Spleen (tissue), 7 donors: Measurements from ENCODE around the gene SYNDIG1.

Experiments
- CTCF ChIP-seq, 11 experiments: fragments of 200-600 bp in 7 of 11; fragments of 450-650 bp in 4 of 11; sonication (generic) in 4 of 11; IDR thresholded peaks in 8 of 11; conservative IDR thresholded peaks in 3 of 11; 1 replicate in 7 of 11; 2 replicates in 4 of 11; pipeline versions ENCODE4 v1.4.0 to v1.8.0; 2016 to 2021; ENCODE audit warnings: antibody characterized with exemption in 11 of 11, inconsistent platforms in 4 of 11, mild to moderate bottlenecking in 1 of 11
- POLR2AphosphoS5 ChIP-seq, 3 donors: sonication (generic); formaldehyde crosslinking; IDR thresholded peaks; one replicate each; pipeline ENCODE4 v1.5.1; 2017; ENCODE audit warnings: antibody characterized with exemption in 3 of 3
- donor health status: DM: no; HTN: no; CAD: no; lungs with moderate emphysema.
- donor health status: DM: no; HTN: no; CAD: no.
- donor health status: DM: no; HTN: no; CAD: no.

DNA sequence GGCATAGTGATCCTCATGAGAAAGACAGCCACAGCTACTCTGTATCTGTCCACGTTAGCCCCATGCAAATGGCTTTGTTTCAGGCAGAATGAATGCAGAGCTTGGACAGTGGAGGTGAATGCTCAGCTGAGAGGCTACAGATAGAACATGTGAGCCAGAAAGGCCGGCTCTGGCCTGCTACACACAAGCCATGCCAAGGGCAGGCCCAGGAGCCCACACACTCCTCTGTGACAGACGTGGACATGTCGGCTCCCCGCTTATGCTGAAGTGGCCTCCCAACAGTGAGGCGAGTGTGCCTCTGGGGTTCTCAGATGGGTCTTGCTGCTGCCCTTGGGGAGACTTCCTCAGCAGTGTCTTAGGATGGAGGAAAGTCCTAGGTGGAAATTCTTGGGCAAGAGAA is 159.6 kb downstream of the SYNDIG1 start:
- TF ChIP-seq CTCF (IDR thresholded peaks at IDR 0.05 in 8 of 11, conservative IDR thresholded peaks at IDR 0.05 in 3 of 11) (no peak), POLR2AphosphoS5 (IDR thresholded peaks at IDR 0.05) (no peak)
